SU-DHL-6 (cell line): Measurements from ENCODE around the gene P2RY6.

Source experiments
- H2AFZ ChIP-seq: fragments of 200-600 bp; sonication (generic); 2 replicates; pipeline ENCODE4 v1.6.1; 2014; ENCODE audit warnings: low read depth, mild to moderate bottlenecking, moderate library complexity, mixed read lengths, antibody characterized with exemption, low read length; ENCODE audit not compliant: severe bottlenecking
- H3F3A ChIP-seq: fragments of 200-600 bp; shearing (Covaris generic); 2 replicates; pipeline ENCODE4 v1.6.0; 2016; ENCODE audit warnings: antibody characterized with exemption, mild to moderate bottlenecking; ENCODE audit not compliant: insufficient read depth
- H3K27ac ChIP-seq: fragments of 200-600 bp; sonication (generic); 2 replicates; pipeline ENCODE4 v1.5.1; 2016; ENCODE audit warnings: low read depth, mild to moderate bottlenecking, low read length, moderate library complexity, mixed read lengths
- H3K27me3 ChIP-seq: fragments of 200-600 bp; sonication (generic), shearing (Covaris generic); 2 replicates; pipeline ENCODE4 v1.6.0; 2014; ENCODE audit warnings: mild to moderate bottlenecking, low read length
- H3K36me3 ChIP-seq: fragments of 200-600 bp; sonication (generic); 2 replicates; pipeline ENCODE4 v1.6.1; 2014; ENCODE audit warnings: mild to moderate bottlenecking, low read length, mixed read lengths
- H3K4me2 ChIP-seq: fragments of 300-600, 200-600 bp; shearing (Covaris generic), sonication (generic); 2 replicates; pipeline ENCODE4 v1.6.0; 2014; ENCODE audit warnings: low read length, low read depth, mild to moderate bottlenecking; ENCODE audit not compliant: poor library complexity, severe bottlenecking
- H3K4me3 ChIP-seq: fragments of 200-600 bp; sonication (generic); 2 replicates; pipeline ENCODE4 v1.5.1; 2014; ENCODE audit warnings: antibody characterized with exemption, low read length, mild to moderate bottlenecking, mixed read lengths; ENCODE audit not compliant: insufficient read depth, poor library complexity, severe bottlenecking
- H3K79me2 ChIP-seq: fragments of 200-600 bp; sonication (generic); 2 replicates; pipeline ENCODE4 v1.6.1; 2014; ENCODE audit warnings: mild to moderate bottlenecking, low read length, moderate library complexity; ENCODE audit not compliant: insufficient read depth
- H3K9ac ChIP-seq: fragments of 200-600 bp; sonication (generic); 2 replicates; pipeline ENCODE4 v1.7.0; 2014; ENCODE audit warnings: mild to moderate bottlenecking, low read length
- H3K9me2 ChIP-seq: fragments of 200-600 bp; sonication (generic); replicated peaks from 2 replicates; pipeline ENCODE4 v1.6.1; 2014; ENCODE audit warnings: low read length; ENCODE audit not compliant: insufficient read depth
- H3K9me3 ChIP-seq: fragments of 200-600 bp; sonication (generic); 2 replicates; pipeline ENCODE4 v1.6.1; 2014; ENCODE audit warnings: low read length, mixed read lengths; ENCODE audit not compliant: insufficient read depth
- H4K20me1 ChIP-seq: fragments of 200-600 bp; sonication (generic); 2 replicates; pipeline ENCODE4 v1.6.1; 2014; ENCODE audit warnings: low read depth, mild to moderate bottlenecking, antibody characterized with exemption, low read length, moderate library complexity, mixed read lengths
- CTCF ChIP-seq: fragments of 200-600 bp; sonication (generic); IDR thresholded peaks from one replicate; pipeline ENCODE4 v1.5.1; 2017; ENCODE audit warnings: antibody characterized with exemption, mild to moderate bottlenecking, low read length, moderate library complexity; ENCODE audit not compliant: insufficient read depth, poor library complexity, severe bottlenecking
- EZH2phosphoT487 ChIP-seq: fragments of 200-600 bp; sonication (generic), shearing (Covaris generic); conservative IDR thresholded peaks from 2 replicates; pipeline ENCODE4 v1.6.1; 2018; ENCODE audit warnings: mild to moderate bottlenecking, antibody characterized with exemption, low read length, moderate library complexity, mixed read lengths

Gene P2RY6

GRCh38 chr11:73249304-73249703 lies 22.8 kb upstream of the P2RY6 start:
- H2AFZ ChIP-seq: no peak overlapping the region

GRCh38 chr11:73249853-73250783 lies 22.0 kb upstream of the P2RY6 start:
- Histone ChIP-seq H3K27me3 (no peaks in the 10 kb centered on the region), H3K9me2 (no peaks in the 10 kb centered on the region), H3K9ac (no peak overlapping the region), H3K4me2 (no peak overlapping the region), H3F3A (peaks cover 4% of the 10 kb centered on the region; the same call in 1 of the 2 replicates), H3K4me3 (no peak overlapping the region), H2AFZ (no peak overlapping the region), H3K79me2 (no peaks in the 10 kb centered on the region), H3K9me3 (no peaks in the 10 kb centered on the region), H4K20me1 (no peaks in the 10 kb centered on the region), H3K36me3 (no peaks in the 10 kb centered on the region), H3K27ac (no peak overlapping the region)
- TF ChIP-seq CTCF (no peak), EZH2phosphoT487 (no peak)

More at GRCh38 chr11:73249304-73249703, 22.8 kb upstream of the P2RY6 start:
- Histone ChIP-seq H3K79me2 (no peaks in the 10 kb centered on the region), H4K20me1 (no peaks in the 10 kb centered on the region), H3K36me3 (no peaks in the 10 kb centered on the region), H3K4me2 (no peak overlapping the region), H3K9ac (no peak overlapping the region), H3K27me3 (no peaks in the 10 kb centered on the region), H3K9me2 (no peaks in the 10 kb centered on the region), H3K4me3 (no peak overlapping the region), H3F3A (peaks cover 4% of the 10 kb centered on the region; the same call in 1 of the 2 replicates), H3K9me3 (no peaks in the 10 kb centered on the region), H3K27ac (no peak overlapping the region)
- TF ChIP-seq CTCF (no peak), EZH2phosphoT487 (no peak)

- H3K9ac ChIP-seq: no peak overlapping the region
- no peak overlapping the region for H3K27ac ChIP-seq
- H2AFZ ChIP-seq: peak overlapping the region; percentile 3
- H3K36me3 ChIP-seq: no peaks in the 10 kb centered on the region
- peaks cover 4% of the 10 kb centered on the region; the same call in 1 of the 2 replicates for H3F3A ChIP-seq
- no peak overlapping the region for H3K4me2 ChIP-seq
- TF ChIP-seq EZH2phosphoT487 (no peak), CTCF (no peak)
- no peaks in the 10 kb centered on the region for H4K20me1 ChIP-seq
- H3K4me3 ChIP-seq: no peak overlapping the region
- H3K27me3 ChIP-seq: no peaks in the 10 kb centered on the region
- H3K9me2 ChIP-seq: no peaks in the 10 kb centered on the region
- H3K79me2 ChIP-seq: no peaks in the 10 kb centered on the region
- no peaks in the 10 kb centered on the region for H3K9me3 ChIP-seq
Measured at GRCh38 chr11:73252577-73253191, 19.5 kb upstream of the P2RY6 start.
